ENCODE data around the gene DOCK10.

Gene DOCK10

DNA sequence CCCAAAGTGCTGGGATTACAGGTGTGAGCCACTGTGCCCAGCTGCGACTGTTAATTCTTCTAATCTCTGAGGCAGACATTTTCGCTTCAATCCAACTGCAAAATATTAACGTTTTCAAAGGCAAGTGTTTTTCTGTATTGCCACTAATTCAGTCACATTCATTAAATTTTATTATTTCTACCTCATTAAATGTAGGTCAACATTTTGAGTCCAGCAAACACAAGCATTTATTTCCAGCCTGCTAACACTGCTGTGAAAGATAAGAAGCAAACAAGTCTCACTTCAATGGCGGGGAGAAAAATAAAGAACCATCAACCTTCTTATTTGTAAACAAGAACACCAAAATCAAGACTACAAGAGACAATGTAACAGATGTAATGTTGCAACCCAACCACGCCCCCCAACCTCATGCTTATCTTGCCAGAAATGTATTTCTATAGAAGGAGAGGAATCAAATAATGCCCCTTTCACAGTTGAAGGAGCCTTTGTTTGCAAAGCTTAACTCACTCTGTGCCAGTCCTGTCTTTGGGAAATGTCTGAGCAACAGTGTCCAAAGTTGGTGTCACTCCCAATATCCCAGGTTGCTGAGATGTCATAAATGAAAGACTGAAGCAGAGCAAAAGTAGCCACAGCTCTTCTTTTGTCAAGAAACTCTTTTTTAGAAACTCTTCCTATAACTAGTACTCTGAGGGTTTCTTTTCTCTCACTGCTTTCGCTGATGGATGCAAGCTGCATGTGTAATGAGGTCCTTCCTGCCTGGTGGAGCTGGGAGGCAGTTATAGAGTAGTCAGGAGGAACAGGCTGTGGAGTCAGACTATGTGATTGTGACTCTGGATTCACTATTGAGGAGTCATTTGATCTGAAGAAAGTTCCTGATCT is 8.6 kb downstream of the DOCK10 start:
- TF ChIP-seq, protein P1, sequence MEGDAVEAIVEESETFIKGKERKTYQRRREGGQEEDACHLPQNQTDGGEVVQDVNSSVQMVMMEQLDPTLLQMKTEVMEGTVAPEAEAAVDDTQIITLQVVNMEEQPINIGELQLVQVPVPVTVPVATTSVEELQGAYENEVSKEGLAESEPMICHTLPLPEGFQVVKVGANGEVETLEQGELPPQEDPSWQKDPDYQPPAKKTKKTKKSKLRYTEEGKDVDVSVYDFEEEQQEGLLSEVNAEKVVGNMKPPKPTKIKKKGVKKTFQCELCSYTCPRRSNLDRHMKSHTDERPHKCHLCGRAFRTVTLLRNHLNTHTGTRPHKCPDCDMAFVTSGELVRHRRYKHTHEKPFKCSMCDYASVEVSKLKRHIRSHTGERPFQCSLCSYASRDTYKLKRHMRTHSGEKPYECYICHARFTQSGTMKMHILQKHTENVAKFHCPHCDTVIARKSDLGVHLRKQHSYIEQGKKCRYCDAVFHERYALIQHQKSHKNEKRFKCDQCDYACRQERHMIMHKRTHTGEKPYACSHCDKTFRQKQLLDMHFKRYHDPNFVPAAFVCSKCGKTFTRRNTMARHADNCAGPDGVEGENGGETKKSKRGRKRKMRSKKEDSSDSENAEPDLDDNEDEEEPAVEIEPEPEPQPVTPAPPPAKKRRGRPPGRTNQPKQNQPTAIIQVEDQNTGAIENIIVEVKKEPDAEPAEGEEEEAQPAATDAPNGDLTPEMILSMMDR (IDR thresholded peaks at IDR 0.05; ENCODE audit: low read depth, low read length, missing control alignments) = no peak
- H3K4me3 ChIP-seq (ENCODE audit: low read depth, low read length) = no peak overlapping the region
- no peak for DNase-seq (ENCODE audit: low read depth)

DNA sequence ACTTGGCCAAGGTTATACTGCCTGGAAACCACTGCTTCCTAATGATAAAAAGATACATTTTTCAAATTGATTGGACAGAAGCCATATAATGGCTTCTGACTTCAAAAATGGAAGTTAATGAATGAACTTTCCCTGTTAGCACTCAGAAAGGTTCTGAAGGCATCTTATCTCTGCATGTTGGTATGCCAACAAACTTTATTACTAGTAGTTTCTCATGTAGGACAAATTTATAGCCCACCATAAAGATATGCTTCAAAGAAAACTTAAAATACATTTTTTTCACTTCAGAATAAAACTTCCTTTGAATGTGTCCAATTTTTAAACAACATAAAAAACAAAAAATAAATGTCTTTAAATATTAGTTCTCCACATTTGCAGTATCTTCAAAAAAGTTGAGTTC is 10.0 kb downstream of the DOCK10 start:
- no peak for DNase-seq (ENCODE audit: low read depth)
- TF ChIP-seq, protein P1 (IDR thresholded peaks at IDR 0.05; ENCODE audit: low read depth, low read length, missing control alignments) = no peak
- H3K4me3 ChIP-seq (ENCODE audit: low read depth, low read length) = no peak overlapping the region

DNA sequence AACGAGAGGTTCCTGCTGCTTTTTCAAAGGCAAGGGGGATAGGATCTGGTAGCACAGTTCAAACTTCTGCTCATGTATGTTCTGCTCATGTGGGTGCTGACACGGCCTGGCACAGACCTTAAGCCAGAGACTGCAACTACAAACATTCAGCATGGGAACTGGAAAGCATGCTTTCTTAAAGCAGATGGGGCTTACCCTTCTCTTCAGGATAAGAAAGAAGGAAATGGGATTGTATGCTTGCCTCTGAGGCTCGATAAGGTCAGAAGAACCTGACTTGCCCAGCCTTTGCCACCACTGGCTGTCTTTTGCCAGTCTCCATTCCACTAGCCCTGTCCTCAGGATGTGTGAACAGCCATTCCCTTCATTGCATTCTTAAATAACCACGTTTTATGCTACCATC is 10.7 kb downstream of the DOCK10 start:
- H3K4me3 ChIP-seq (ENCODE audit: low read depth, low read length) = no peak overlapping the region
- TF ChIP-seq, protein P1 (IDR thresholded peaks at IDR 0.05; ENCODE audit: low read depth, low read length, missing control alignments) = no peak
- DNase-seq (ENCODE audit: low read depth) = no peak

DNA sequence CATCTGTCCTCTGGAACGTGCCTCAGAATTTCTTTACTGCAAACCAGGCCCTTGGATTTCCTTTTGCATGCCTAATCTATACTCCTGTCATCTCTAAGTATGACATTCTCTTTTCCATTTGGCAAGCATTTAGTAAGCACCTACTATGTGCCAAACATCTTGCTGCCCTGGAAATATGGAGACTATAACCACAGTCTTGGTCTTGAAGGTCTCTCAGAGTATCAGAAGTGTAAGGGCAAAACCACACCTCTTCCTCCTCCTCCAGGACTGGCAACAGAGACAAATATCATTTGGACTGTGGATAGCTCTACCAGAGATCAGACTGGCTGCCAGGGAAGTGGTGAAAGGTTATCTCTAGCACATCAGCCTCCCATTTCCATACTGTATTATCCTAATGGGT is 11.4 kb downstream of the DOCK10 start:
- TF ChIP-seq, protein P1 (IDR thresholded peaks at IDR 0.05; ENCODE audit: low read depth, low read length, missing control alignments) = no peak
- no peak for DNase-seq (ENCODE audit: low read depth)

DNA sequence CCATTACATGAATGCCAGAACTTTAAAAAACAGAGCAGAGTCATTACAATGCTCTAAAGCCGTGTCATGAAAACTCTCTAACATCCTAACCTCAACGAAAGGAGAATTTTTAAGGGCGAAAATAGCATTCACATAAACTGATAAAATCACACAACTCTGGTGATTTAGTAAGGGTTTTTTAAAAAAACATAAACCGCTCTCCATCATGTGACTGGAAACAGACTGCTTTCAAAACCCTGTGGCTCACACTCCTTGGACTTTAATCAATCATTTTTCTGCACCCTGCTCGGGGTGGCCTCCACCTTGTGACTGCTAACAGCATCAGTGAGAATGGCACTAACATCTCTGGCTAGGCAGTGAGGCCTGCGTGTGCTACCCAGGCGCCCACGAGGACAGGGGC is 12.1 kb downstream of the DOCK10 start:
- H3K4me3 ChIP-seq (ENCODE audit: low read depth, low read length) = no peak overlapping the region
- DNase-seq (ENCODE audit: low read depth) = no peak
- TF ChIP-seq, protein P1 (IDR thresholded peaks at IDR 0.05; ENCODE audit: low read depth, low read length, missing control alignments) = no peak

More for the DNA sequence above, 11.4 kb downstream of the DOCK10 start:
- no peak overlapping the region for H3K4me3 ChIP-seq (ENCODE audit: low read depth, low read length)

DNA sequence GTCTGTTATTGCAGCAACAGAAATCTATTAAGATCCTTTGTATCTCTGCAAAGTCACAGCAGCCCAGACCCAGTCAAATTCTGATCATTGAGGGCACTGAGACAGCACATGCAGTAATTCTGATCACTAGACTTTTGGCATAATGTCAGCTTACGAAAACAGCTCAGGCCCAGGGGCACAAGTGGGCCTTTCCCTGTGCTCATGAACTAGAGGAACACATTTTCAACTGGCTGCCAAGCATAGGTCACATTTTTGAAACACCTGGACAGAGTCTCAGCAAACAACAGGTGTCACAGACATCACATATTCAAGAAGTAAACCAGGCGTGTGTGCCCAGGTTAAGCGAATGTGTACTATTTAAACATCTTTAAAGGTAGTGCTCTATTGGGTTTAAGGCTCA is 13.7 kb downstream of the DOCK10 start:
- TF ChIP-seq, protein P1 (IDR thresholded peaks at IDR 0.05; ENCODE audit: low read depth, low read length, missing control alignments) = no peak
- no peak for DNase-seq (ENCODE audit: low read depth)

More for the DNA sequence above, 13.7 kb downstream of the DOCK10 start:
- H3K4me3 ChIP-seq (ENCODE audit: low read depth, low read length) = no peak overlapping the region

All from GM12864 (cell line).